Natural killer cell (primary cell): Measurements from ENCODE around the gene THY1. TPM values are rescaled to one million over a fixed set of nuclear protein-coding genes. Genes with fewer than 3 reads are reported as not detected.

Experiments
- ATAC-seq, 3 donors: fragments of 150-1000 bp in 2 of 3; fragments of 200-7000 bp in 1 of 3; cut with Tn5 transposase; 1 replicate in 1 of 3; 2 replicates in 2 of 3; pipeline ENCODE4 v1.10.0; 2021; ENCODE audit warnings: mild to moderate bottlenecking in 2 of 3, moderate library complexity in 2 of 3
- DNase-seq, 2 donors: peaks; one replicate each; pipeline versions ENCODE4 v3.0.0 to v3.0.0-alpha.2; 2013 to 2021; ENCODE audit warnings: mixed read lengths in 1 of 2
- H3K27ac ChIP-seq: one replicate; pipeline ENCODE4 v1.5.1; 2013; ENCODE audit warnings: mild to moderate bottlenecking, low read length
- H3K27me3 ChIP-seq: one replicate; pipeline ENCODE4 v1.6.1; 2013; ENCODE audit warnings: low read length; ENCODE audit not compliant: control insufficient read depth, insufficient read depth
- H3K36me3 ChIP-seq: one replicate; pipeline ENCODE4 v1.6.1; 2013; ENCODE audit warnings: low read length; ENCODE audit not compliant: control insufficient read depth, insufficient read depth
- H3K4me1 ChIP-seq: one replicate; pipeline ENCODE4 v1.6.1; 2013; ENCODE audit warnings: low read length; ENCODE audit not compliant: control insufficient read depth, insufficient read depth
- H3K4me3 ChIP-seq: one replicate; pipeline ENCODE4 v1.5.1; 2013; ENCODE audit warnings: low read length
- H3K9me3 ChIP-seq: one replicate; pipeline ENCODE4 v1.6.1; 2013; ENCODE audit warnings: low read length; ENCODE audit not compliant: control insufficient read depth, insufficient read depth
- H3K27ac Mint-ChIP-seq, 2 donors: one replicate each; pipeline ENCODE4 v1.8.0; 2022; ENCODE audit warnings: mild to moderate bottlenecking in 2 of 2, mixed read lengths in 2 of 2, moderate library complexity in 1 of 2
- H3K27me3 Mint-ChIP-seq, 2 donors: one replicate each; pipeline ENCODE4 v1.8.0; 2022; ENCODE audit warnings: low read depth in 2 of 2, mixed read lengths in 2 of 2
- H3K36me3 Mint-ChIP-seq: one replicate; pipeline ENCODE4 v1.8.0; 2022; ENCODE audit warnings: mixed read lengths
- H3K4me1 Mint-ChIP-seq, 2 donors: one replicate each; pipeline ENCODE4 v1.8.0; 2022; ENCODE audit warnings: mixed read lengths in 2 of 2
- H3K4me3 Mint-ChIP-seq: one replicate; pipeline ENCODE4 v1.8.0; 2022; ENCODE audit warnings: mild to moderate bottlenecking, moderate library complexity, mixed read lengths
- H3K9me3 Mint-ChIP-seq, 2 donors: one replicate each; pipeline ENCODE4 v1.8.0; 2022; ENCODE audit warnings: mixed read lengths in 2 of 2
- CTCF ChIP-seq: fragments of 200-600 bp; IDR thresholded peaks from one replicate; pipeline ENCODE4 v1.8.0; 2022; ENCODE audit warnings: antibody characterized with exemption
- WGBS: methylation state at CpG from one replicate; pipeline ENCODE4 v1.1.7; 2013; ENCODE audit warnings: missing lambda C conversion rate; ENCODE audit not compliant: insufficient coverage; 5-methylcytosine and 5-hydroxymethylcytosine counted together
- intact Hi-C: fragments of 100-400 bp; cut with micrococcal nuclease; formaldehyde crosslinking; loops from one replicate; pipeline ENCODE4 v1.14.2; 2022
- total RNA-seq, 4 donors: library from RNA; stranded (reverse); fragments of 120-200 nt in 1 of 4; gene quantifications; one replicate each; pipeline versions ENCODE4 v1.2.3 to v1.2.4, GENCODE V29; 2013 to 2022

The THY1 gene
- total RNA-seq, 3 donors from 2014 or later (not counting 1 experiment from before 2014, with no cell fraction given), result not detected

- Histone ChIP-seq H3K36me3 (no peaks in the 10 kb centered on the region), H3K9me3 (no peaks in the 10 kb centered on the region), H3K4me1 (peaks cover 18% of the 10 kb centered on the region), H3K27ac (no peak within 1 kb of the TSS), H3K27me3 (peaks cover 6% of the 10 kb centered on the region), H3K4me3 (peak within 1 kb of the TSS; percentile 39)
- Mint-ChIP-seq H3K4me3 (no peak within 1 kb of the TSS), H3K4me1 (no peaks in the 10 kb centered on the region), H3K9me3 (no peaks in the 10 kb centered on the region), H3K36me3 (no peaks in the 10 kb centered on the region), H3K27me3 (peaks cover 0 to 6% of the 10 kb centered on the region in 2 donors), H3K27ac (no peak within 1 kb of the TSS)
- intact Hi-C loops, result loop anchor here (1.0 kb wide), 1 partner anchor 25 kb away; no protein-coding TSS in a partner anchor
- ATAC-seq (peak; percentile 97 to 99 (median 98)), DNase-seq (peak; percentile 98)
- peak; percentile 80 for TF ChIP-seq CTCF
- under 1% methylated on average over 54 of the region's 54 CpGs for WGBS
These were observed 41.6 kb downstream of the THY1 start, which contains the start of gene USP2 for GRCh38 chr11:119381181-119381988. TSS of gene USP2 (minus strand) at chr11:119381690. CDS start at chr11:119373480, 8,210 bp downstream.

DNA sequence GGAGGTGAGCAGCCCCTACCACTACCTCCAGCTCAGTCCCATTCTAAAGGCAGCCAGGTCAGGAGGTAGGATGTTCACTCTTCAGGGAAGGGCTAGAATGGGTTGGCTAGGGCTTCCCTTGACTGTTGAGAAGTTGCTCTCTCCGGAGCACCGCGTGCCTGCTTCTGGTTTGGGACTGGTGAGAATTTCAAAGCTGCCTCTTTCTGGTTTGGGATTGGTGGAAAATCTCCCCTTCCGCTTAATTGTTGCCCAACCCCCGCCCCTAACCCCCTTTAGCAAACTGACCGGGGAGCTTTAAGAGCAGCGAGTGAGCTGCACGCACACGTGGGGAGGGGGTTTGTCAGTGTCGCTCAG lies 42.2 kb downstream of the THY1 start:
- peaks cover 6% of the 10 kb centered on the region for H3K27me3 ChIP-seq
- H3K4me1 ChIP-seq, result peaks cover 18% of the 10 kb centered on the region
- Mint-ChIP-seq H3K27ac (no peak overlapping the region), H3K27me3 (peaks cover 0 to 6% of the 10 kb centered on the region in 2 donors), H3K4me1 (no peaks in the 10 kb centered on the region), H3K4me3 (no peak overlapping the region), H3K36me3 (no peaks in the 10 kb centered on the region), H3K9me3 (no peaks in the 10 kb centered on the region)
- WGBS, result 8% methylated on average over 9 of the region's 10 CpGs
- no peak for TF ChIP-seq CTCF
- ATAC-seq (no peak), DNase-seq (no peak)
- H3K27ac ChIP-seq, result no peak overlapping the region
- intact Hi-C loops, result loop anchor here (1.0 kb wide), 1 partner anchor 25 kb away; no protein-coding TSS in a partner anchor
- H3K36me3 ChIP-seq, result no peaks in the 10 kb centered on the region
- no peaks in the 10 kb centered on the region for H3K9me3 ChIP-seq
- H3K4me3 ChIP-seq, result peak overlapping the region; percentile 39

DNA sequence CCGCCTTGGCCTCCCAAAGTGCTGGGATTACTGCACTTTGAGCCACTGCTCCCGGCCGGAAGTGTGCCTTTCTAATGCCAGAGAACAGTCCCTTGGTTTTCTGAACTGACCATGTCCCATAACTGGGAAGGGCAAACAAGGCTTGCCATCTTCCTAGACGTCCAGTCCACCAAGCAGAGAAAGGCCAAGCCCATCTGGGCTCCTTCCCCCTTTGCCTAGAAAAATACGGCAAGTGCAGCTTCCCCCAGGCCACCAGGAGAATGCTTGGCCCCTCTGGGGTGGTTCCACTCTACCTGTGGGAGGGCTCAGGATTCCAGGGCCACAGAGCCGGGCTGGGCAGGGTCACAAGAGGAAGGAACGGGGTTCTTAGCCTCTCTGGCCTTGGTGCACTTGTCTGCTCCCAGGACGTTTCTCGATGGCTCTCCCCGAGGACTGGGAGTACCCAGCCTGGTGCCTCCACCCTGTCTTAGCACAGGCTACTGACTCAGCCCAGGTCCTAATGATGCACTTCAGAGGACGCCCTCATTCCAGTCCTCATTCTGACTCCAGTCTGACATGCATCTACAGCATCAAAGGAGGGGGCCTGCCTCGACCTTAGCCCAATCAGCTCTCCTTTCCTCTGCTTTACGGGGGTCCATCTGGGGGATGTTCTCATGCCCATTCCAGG lies 42.7 kb downstream of the THY1 start:
- DNase-seq, result peak in 1 of 2 donors; percentile 4

More for the DNA sequence above, 42.7 kb downstream of the THY1 start:
- Mint-ChIP-seq H3K9me3 (no peaks in the 10 kb centered on the region), H3K27me3 (peaks cover 0 to 6% of the 10 kb centered on the region in 2 donors), H3K36me3 (no peaks in the 10 kb centered on the region), H3K4me1 (no peaks in the 10 kb centered on the region), H3K27ac (no peak overlapping the region), H3K4me3 (no peak overlapping the region)
- TF ChIP-seq CTCF, result no peak
- H3K27ac ChIP-seq, result no peak overlapping the region
- peaks cover 6% of the 10 kb centered on the region for H3K27me3 ChIP-seq
- H3K4me3 ChIP-seq, result no peak overlapping the region
- H3K9me3 ChIP-seq, result no peaks in the 10 kb centered on the region
- WGBS, result 89% methylated on average over 12 of the region's 13 CpGs
- no peaks in the 10 kb centered on the region for H3K36me3 ChIP-seq
- intact Hi-C loops, result no loop called here
- peaks cover 18% of the 10 kb centered on the region for H3K4me1 ChIP-seq
- ATAC-seq, result no peak
